Activated CD8-positive, alpha-beta T cell treated with anti-CD3 and anti-CD28 coated beads for 36 hours (primary cell): ENCODE data around the gene PIEZO1. TPM values are rescaled to one million over a fixed set of nuclear protein-coding genes. Genes with fewer than 3 reads are reported as not detected.

Experiments used
- ATAC-seq: fragments of 200-7000 bp; cut with Tn5 transposase; one replicate; pipeline ENCODE4 v1.10.0; 2021; ENCODE audit warnings: mild to moderate bottlenecking, moderate library complexity
- CTCF ChIA-PET: fragments of 350-600 bp; sonication (Branson Sonifier 250); formaldehyde crosslinking; loops from one replicate; lab custom pipeline; 2021; ENCODE audit warnings: antibody characterized with exemption; lab: Charles Lee
- POLR2A ChIA-PET: fragments of 350-600 bp; sonication (Branson Sonifier 250); formaldehyde crosslinking; loops from one replicate; lab custom pipeline; 2021; ENCODE audit warnings: antibody characterized with exemption; lab: Charles Lee
- DNase-seq: peaks from one replicate; pipeline ENCODE4 v3.0.0-alpha.2; 2020
- H3K27ac Mint-ChIP-seq: one replicate; pipeline ENCODE4 v1.8.0; 2021; ENCODE audit warnings: mild to moderate bottlenecking, mixed read lengths
- H3K27me3 Mint-ChIP-seq: one replicate; pipeline ENCODE4 v1.8.0; 2021; ENCODE audit warnings: mixed read lengths
- H3K36me3 Mint-ChIP-seq: one replicate; pipeline ENCODE4 v1.8.0; 2021; ENCODE audit warnings: low read depth, mixed read lengths
- H3K4me1 Mint-ChIP-seq: one replicate; pipeline ENCODE4 v1.8.0; 2021; ENCODE audit warnings: low read depth, mixed read lengths
- H3K4me3 Mint-ChIP-seq: one replicate; pipeline ENCODE4 v1.8.0; 2021; ENCODE audit warnings: mild to moderate bottlenecking, moderate library complexity, mixed read lengths
- H3K9me3 Mint-ChIP-seq: one replicate; pipeline ENCODE4 v1.8.0; 2021; ENCODE audit warnings: mixed read lengths
- intact Hi-C: fragments of 100-400 bp; cut with micrococcal nuclease; formaldehyde crosslinking; loops from one replicate; pipeline ENCODE4 v1.10.0; 2022
- total RNA-seq, 2 experiments: library from RNA; stranded (reverse); gene quantifications; one replicate each; pipeline ENCODE4 v1.2.3, GENCODE V29; 2021
- TF ChIP-seq, protein P1 (sequence below): fragments of 200-600 bp; IDR thresholded peaks from one replicate; pipeline ENCODE4 v1.8.0; 2022; ENCODE audit warnings: antibody characterized with exemption, mild to moderate bottlenecking

PIEZO1 gene
- total RNA-seq, 2 experiments from 2014 or later = 87.7 to 91.8 TPM

DNA sequence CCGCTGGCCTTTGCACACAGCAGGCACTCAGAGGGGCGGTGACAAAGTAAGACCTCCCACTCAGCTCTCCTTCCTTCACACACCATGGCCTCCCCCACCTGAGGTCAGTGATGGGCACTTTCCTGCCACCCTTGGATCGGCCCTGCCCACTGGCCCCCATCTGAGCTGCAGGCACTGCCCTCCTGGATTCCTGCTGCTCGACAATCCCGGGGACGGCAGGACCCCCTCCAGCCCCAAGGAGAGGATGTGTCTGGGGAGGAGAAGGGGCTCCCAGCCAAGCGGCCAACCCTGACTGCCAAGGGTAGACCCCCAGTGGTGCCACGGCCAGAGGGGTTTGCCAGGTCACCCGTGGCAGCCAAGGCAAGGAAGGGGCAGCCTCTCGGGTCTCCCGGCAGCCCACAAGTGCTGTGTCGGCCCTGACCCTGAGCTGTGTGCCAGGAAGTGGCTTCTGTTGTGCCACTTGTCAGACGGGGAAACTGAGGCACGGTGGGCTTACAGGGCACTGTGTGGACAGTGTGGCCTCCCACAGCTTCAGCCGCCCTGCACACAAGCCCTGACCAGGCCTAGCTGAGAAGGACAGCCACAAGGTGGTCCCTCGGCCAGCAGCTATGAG is 22.7 kb downstream of the PIEZO1 start:
- POLR2A ChIA-PET = interaction anchor here (0.9 to 1.0 kb wide), 2 partner anchors 8 to 21 kb away, joined by 3 read pairs; no protein-coding TSS in a partner anchor
- no peak overlapping the region for H3K27ac Mint-ChIP-seq
- DNase-seq = no peak
- intact Hi-C loops = no loop called here
- no peak overlapping the region for H3K4me3 Mint-ChIP-seq
- no peak for ATAC-seq
- H3K9me3 Mint-ChIP-seq = no peaks in the 10 kb centered on the region
- H3K4me1 Mint-ChIP-seq = peaks cover 25% of the 10 kb centered on the region
- CTCF ChIA-PET = interaction anchor here (1.7 kb wide), 1 partner anchor 19 kb away, joined by 4 read pairs; no protein-coding TSS in a partner anchor
- H3K36me3 Mint-ChIP-seq = peaks cover 2% of the 10 kb centered on the region
- H3K27me3 Mint-ChIP-seq = no peaks in the 10 kb centered on the region
- TF ChIP-seq, protein P1, sequence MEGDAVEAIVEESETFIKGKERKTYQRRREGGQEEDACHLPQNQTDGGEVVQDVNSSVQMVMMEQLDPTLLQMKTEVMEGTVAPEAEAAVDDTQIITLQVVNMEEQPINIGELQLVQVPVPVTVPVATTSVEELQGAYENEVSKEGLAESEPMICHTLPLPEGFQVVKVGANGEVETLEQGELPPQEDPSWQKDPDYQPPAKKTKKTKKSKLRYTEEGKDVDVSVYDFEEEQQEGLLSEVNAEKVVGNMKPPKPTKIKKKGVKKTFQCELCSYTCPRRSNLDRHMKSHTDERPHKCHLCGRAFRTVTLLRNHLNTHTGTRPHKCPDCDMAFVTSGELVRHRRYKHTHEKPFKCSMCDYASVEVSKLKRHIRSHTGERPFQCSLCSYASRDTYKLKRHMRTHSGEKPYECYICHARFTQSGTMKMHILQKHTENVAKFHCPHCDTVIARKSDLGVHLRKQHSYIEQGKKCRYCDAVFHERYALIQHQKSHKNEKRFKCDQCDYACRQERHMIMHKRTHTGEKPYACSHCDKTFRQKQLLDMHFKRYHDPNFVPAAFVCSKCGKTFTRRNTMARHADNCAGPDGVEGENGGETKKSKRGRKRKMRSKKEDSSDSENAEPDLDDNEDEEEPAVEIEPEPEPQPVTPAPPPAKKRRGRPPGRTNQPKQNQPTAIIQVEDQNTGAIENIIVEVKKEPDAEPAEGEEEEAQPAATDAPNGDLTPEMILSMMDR = no peak

DNA sequence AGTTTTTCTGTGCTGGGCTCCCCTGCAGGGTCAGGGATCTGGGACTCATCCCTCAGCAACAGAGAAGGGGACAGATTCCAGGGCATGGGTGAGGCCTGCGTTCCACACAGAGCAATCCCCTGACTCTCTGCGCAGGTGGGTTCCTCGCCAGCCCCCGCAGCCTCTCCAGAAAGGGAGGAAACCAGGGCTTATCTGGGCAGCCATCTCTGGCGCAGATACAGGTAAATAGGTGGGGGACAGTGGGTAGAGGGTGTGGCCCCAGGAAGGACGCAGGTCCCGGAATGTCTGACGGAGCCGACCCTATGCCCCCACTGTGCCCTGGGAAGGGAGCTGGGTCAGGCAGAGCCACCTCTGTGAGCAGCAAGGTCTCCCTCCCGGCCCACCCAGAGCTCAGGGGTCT is 23.2 kb downstream of the PIEZO1 start:
- ATAC-seq = no peak
- intact Hi-C loops = no loop called here

DNA sequence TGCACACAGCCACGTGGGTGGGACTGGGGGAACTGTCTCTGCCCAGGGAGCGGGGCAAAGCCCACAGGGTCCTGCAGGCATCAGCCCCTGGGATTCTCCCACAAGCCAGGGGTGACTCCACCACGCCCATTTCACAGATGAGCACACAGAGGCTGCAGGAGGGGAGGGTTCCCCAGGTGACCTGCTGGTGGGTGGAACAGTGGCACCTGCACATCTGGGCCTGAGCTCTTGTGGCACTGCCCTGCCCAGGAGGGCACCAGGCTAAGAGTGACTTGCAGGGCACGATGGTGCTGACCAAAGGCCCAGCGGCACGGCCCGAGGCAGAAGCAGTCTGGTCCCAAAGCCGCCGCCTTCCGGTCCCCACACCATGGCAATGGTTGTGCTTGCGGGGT is 23.9 kb downstream of the PIEZO1 start:
- Mint-ChIP-seq H3K9me3 (no peaks in the 10 kb centered on the region), H3K27ac (no peak overlapping the region), H3K4me3 (no peak overlapping the region), H3K4me1 (peaks cover 18% of the 10 kb centered on the region), H3K27me3 (no peaks in the 10 kb centered on the region), H3K36me3 (peaks cover 2% of the 10 kb centered on the region)
- CTCF ChIA-PET = interaction anchor here (1.0 kb wide), 1 partner anchor 20 kb away, joined by 3 read pairs; no protein-coding TSS in a partner anchor
- no peak for DNase-seq
- no peak for ATAC-seq
- intact Hi-C loops = no loop called here
- TF ChIP-seq, protein P1 = no peak
- POLR2A ChIA-PET = no interaction called here

More for the DNA sequence above, 23.2 kb downstream of the PIEZO1 start:
- ChIA-PET POLR2A (interaction anchor here (1.0 kb wide), 1 partner anchor 9 kb away, joined by 3 read pairs; no protein-coding TSS in a partner anchor), CTCF (no interaction called here)
- TF ChIP-seq, protein P1 = no peak
- H3K36me3 Mint-ChIP-seq = peaks cover 2% of the 10 kb centered on the region
- H3K27me3 Mint-ChIP-seq = no peaks in the 10 kb centered on the region
- no peaks in the 10 kb centered on the region for H3K9me3 Mint-ChIP-seq
- H3K4me1 Mint-ChIP-seq = peaks cover 20% of the 10 kb centered on the region
- H3K4me3 Mint-ChIP-seq = no peak overlapping the region
- no peak overlapping the region for H3K27ac Mint-ChIP-seq
- DNase-seq = no peak

DNA sequence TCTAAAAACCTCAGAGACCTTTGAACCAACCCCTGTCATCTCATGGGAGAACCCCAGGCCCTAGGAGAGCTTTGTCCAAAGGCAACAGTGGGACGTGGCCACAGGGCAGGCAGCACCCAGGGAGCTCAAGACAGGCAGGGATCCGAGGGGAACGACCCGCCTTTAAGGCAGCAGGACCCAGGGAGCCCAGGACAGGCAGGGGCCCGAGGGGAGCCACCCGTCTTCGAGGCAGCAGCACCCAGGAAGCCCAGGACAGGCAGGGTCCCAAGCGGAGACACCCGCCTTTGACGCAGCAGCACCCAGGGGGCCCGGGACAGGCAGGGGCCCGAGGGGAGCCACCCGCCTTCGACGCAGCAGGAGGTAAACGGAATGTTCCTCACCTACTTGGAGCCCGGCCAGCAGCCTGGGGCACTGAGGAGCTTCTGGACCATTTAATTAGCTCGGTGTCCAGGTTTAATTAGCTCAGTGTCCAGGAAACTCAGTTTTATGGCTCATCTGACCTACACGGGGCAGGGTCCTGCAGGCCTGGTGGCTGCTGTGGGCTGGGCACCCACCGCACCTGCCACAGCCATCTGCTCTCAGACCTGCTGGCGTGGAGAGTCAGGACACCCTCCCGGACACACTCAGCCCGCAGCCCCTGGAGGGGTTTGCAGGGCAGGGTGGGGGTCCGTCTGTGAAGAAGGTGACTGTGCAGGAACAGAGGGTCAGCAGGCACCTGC is 24.4 kb downstream of the PIEZO1 start:
- H3K9me3 Mint-ChIP-seq = no peaks in the 10 kb centered on the region
- DNase-seq (no peak), ATAC-seq (no peak)
- peaks cover 15% of the 10 kb centered on the region for H3K4me1 Mint-ChIP-seq
- intact Hi-C loops = no loop called here
- CTCF ChIA-PET = interaction anchor here (1.0 to 1.6 kb wide), 3 partner anchors 15 to 24 kb away, joined by 3 to 6 read pairs (median 5); no protein-coding TSS in a partner anchor
- TF ChIP-seq, protein P1 = no peak
- no peak overlapping the region for H3K4me3 Mint-ChIP-seq
- POLR2A ChIA-PET = interaction anchor here (1.0 kb wide), 1 partner anchor 13 kb away, joined by 3 read pairs; no protein-coding TSS in a partner anchor
- no peak overlapping the region for H3K27ac Mint-ChIP-seq
- no peaks in the 10 kb centered on the region for H3K27me3 Mint-ChIP-seq
- peaks cover 2% of the 10 kb centered on the region for H3K36me3 Mint-ChIP-seq

DNA sequence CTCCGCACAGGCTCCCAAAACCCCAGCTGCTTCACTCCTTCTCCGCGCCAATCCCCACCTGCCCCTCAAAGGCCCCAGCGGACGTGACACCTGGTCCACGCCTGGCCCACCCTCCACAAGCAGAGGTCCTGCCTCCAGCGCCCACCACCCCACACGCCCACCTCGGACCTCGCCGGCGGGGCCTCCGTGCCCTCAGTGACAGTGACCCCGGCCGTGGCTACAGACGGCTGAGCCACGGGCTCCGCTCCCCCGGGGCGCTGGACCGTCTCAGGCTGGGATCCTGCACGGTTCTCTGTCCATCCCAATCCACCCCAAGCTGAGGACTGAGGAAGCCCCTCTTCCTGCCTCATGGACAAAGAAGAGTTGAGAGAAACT is 25.1 kb downstream of the PIEZO1 start:
- Mint-ChIP-seq H3K27ac (no peak overlapping the region), H3K36me3 (peaks cover 2% of the 10 kb centered on the region), H3K9me3 (no peaks in the 10 kb centered on the region), H3K4me3 (no peak overlapping the region), H3K4me1 (peaks cover 15% of the 10 kb centered on the region), H3K27me3 (no peaks in the 10 kb centered on the region)
- intact Hi-C loops = no loop called here
- ChIA-PET CTCF (interaction anchor here (1.2 to 1.6 kb wide), 2 partner anchors 14 to 23 kb away, joined by 5 to 6 read pairs; no protein-coding TSS in a partner anchor), POLR2A (interaction anchor here (1.0 kb wide), 1 partner anchor 13 kb away, joined by 3 read pairs; no protein-coding TSS in a partner anchor)
- TF ChIP-seq, protein P1 = no peak
- ATAC-seq (no peak), DNase-seq (no peak)
